ENCODE measurements around the gene SBNO2. TPM values are rescaled to one million over a fixed set of nuclear protein-coding genes. Genes with fewer than 3 reads are reported as not detected.

SBNO2 gene
- total RNA-seq, 4 donors from 2014 or later, result 33.1 to 208 (median 61.9) TPM

- DNase-seq (ENCODE audit: low spot score) (no peak), ATAC-seq (ENCODE audit: low FRiP score) (no peak)
- no peak for TF ChIP-seq CTCF (IDR thresholded peaks at IDR 0.05)
These were observed 87.5 kb downstream of the SBNO2 start for GRCh38 chr19:1086613-1087012.

GRCh38 chr19:1085676-1086442 is 88.2 kb downstream of the SBNO2 start:
- no peak for DNase-seq (ENCODE audit: low spot score)
- ATAC-seq (ENCODE audit: low FRiP score), result no peak
- no peak for TF ChIP-seq CTCF (IDR thresholded peaks at IDR 0.05)

- ATAC-seq (ENCODE audit: low FRiP score) (no peak), DNase-seq (ENCODE audit: low spot score) (no peak)
These were observed 88.9 kb downstream of the SBNO2 start for GRCh38 chr19:1085053-1085658.

DNA sequence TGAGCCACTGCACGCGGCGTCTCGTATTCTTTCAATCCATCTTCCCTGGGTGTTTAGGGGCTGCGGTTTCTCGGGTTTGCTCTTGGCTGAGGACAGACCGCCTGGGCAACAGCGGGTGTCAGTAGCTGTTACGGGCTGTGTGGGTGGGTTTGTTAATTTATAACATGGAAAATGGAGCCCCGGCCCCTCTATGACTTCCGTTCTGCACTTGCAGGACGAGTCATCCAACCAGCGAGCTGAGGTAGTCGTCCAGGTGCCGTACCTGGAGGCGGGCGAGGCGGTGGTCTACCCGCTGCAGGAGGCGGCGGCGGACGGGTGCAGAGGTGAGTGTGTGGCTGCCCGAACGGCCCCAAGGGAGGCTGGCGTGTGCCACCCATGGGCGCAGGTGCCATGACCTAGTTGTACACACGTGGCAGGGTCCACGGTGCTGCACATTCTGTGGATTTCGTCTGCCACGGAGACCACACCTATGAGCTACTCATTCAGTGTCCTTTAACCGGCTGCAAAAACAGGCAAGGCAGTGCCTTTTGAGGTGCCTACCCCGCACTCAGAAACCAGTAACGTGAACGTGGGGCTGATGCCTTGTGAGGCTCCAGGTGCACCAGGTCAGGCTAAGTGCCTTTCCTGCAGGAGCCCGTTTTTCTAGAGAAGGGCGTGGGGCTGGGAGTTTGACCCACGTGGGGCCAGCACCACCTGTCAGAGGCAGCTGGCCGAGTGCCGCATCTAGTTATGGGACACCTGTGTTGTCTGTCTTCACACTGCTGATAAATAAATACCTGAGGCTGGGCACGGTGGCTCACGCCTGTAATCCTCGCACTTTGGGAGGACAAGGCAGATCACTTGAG is 89.8 kb downstream of the SBNO2 start:
- TF ChIP-seq CTCF (IDR thresholded peaks at IDR 0.05), result no peak
- ATAC-seq (ENCODE audit: low FRiP score) (no peak), DNase-seq (ENCODE audit: low spot score) (no peak)

More at GRCh38 chr19:1085053-1085658, 88.9 kb downstream of the SBNO2 start:
- no peak for TF ChIP-seq CTCF (IDR thresholded peaks at IDR 0.05)

- ATAC-seq (ENCODE audit: low FRiP score), result no peak
- DNase-seq (ENCODE audit: low spot score), result no peak
- TF ChIP-seq CTCF (IDR thresholded peaks at IDR 0.05), result no peak
These were observed 90.9 kb downstream of the SBNO2 start for GRCh38 chr19:1082928-1083816.

DNA sequence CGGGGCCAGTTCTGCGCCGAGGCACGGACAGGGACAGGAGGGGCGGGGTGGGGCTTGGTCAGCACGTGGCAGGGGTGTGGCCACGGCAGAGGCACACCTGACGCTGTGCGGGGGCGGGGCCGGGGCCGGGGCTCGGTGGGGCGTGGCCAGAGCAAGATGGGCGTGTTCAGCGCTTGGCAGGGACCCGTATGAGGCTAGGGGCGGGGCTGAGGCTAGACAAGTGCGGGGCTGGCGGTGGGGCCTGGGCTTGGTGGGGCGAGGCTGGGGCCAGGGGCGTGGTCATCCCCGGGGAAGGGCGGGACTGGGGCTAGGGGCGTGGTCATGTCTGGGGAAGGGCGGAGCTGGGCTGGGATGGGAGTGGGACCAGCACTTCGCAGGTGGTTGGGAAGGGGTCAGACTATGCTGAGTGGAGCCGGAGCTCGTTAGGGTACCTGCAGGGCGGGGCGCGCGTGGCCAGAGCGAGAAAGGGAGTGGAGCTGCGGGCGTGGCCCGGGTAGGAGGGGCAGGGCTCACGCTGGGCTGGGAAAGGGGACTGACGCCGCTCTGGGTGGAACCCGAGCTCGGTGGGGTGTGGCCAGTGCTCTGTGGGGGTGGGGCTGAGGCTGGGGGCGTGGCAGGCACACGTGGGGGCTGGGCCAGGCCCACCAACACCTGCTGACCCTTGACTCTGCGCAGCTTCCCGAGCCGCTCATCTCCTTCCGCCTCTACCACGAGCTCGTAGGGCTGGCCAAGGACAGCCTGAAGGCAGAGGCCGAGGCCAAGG is 91.7 kb downstream of the SBNO2 start:
- no peak for DNase-seq (ENCODE audit: low spot score)
- ATAC-seq (ENCODE audit: low FRiP score), result peak; percentile 43
- no peak for TF ChIP-seq CTCF (IDR thresholded peaks at IDR 0.05)
